Measurements from ENCODE around the gene APOBEC3C.
"Not testable (repeated sequence)": the region's sequence is repeated elsewhere in the genome, so short reads cannot be mapped to it uniquely, and the experiment has no call there.

APOBEC3C gene

DNA sequence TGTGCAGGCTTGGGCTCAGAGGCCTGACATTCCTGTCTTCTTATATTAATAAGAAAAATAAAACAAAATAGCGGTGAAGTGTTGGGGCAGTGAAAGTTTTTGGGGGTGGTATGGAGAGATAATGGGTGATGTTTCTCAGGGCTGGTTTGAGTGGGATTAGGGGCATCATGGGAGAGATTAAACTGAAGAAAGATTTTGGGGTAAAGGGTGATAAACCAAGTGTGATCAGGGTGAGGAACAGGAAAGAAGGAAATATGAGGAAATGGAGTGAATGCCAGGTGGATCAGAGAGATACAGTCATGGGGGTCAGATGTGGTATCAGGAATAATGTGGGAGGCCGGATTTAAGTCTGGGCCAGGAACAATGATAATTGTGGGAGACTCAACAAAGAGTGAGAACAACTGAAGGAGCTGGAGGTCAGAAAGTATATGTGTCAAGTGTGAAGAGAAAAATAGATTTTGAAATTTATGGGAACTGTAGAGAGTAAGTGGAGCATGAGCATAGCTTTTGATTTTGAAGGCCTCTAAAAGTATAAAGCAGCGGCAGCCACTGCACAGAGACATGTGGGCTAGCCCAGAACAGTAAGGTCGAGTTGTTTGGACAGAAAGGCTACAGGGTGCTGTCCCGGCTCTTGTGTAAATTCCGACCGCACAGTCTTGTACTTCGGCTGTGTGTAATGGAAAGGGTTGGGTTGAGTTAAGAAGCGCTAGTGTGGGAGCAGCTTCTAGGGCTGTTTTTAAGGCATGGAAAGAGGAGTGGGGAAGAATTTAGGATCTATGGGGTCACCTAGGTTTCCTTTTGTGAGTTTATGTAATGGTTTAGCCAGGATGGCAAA, 52.6 kb downstream of the APOBEC3C start:
- not testable (repeated sequence) for DNase-seq

DNA sequence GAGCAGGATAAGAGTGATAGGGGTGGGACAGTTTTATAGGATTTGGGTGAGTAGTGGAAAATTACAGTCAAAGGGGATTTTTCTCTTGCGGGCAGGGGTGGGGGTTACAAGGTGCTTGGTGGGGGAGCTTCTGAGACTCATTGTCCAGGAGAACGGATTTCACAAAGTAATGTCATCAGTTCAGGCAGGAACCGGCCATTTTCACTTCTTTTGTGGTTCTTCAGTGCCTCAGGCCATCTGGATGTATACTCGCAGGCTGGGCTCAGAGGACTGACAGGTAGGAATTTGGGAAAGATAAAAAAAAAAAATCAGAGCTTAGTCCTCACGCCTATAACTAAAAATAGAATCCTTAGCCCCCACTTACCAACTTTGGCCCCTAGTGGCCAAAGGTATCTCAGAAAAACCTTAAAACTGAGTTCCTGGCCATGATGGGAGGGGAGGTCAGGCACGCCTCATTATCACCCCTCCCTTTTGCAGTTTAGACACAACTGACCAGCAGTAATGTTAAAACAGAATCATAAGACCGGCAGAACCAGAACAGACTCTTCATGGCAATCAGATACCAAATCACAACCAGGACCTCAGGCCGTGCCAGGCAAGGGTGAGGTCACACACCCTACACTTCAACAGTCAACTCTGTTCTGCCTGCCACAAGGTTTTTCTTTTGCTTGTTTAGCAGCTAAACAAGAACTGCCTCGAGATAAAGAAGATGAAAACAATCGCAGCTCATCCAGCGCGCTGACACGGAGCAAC, 54.2 kb downstream of the APOBEC3C start:
- DNase-seq, result no peak

Measured in NCI-H1694 treated with DMSO at 0.1 percent for 48 hours (cell line).